Fibroblast of mammary gland (primary cell): ENCODE measurements around the gene ACTL7B.
"Not testable (repeated sequence)": the region's sequence is repeated elsewhere in the genome, so short reads cannot be mapped to it uniquely, and the experiment has no call there.

Experiments used
- DNase-seq: peaks from one replicate; pipeline ENCODE4 v3.0.0-alpha.2; 2010; ENCODE audit warnings: low read depth
- H3K4me3 ChIP-seq: 2 replicates; pipeline ENCODE4 v1.5.1; 2011; ENCODE audit warnings: low read depth, mild to moderate bottlenecking, low read length, moderate library complexity; ENCODE audit not compliant: control insufficient read depth
- CTCF ChIP-seq: conservative IDR thresholded peaks from 2 replicates; pipeline ENCODE4 v1.5.1; 2011; ENCODE audit warnings: low read depth, low read length, inconsistent platforms; ENCODE audit not compliant: control insufficient read depth, insufficient read depth

The ACTL7B gene

GRCh38 chr9:108855888-108856287 is at the start of gene ACTL7B:
ACTL7B (minus strand) TSS chr9:108855986; CDS start chr9:108855930, 56 bp downstream.
- DNase-seq = no peak
- TF ChIP-seq CTCF = no peak
- H3K4me3 ChIP-seq = no peak within 1 kb of the TSS

DNA sequence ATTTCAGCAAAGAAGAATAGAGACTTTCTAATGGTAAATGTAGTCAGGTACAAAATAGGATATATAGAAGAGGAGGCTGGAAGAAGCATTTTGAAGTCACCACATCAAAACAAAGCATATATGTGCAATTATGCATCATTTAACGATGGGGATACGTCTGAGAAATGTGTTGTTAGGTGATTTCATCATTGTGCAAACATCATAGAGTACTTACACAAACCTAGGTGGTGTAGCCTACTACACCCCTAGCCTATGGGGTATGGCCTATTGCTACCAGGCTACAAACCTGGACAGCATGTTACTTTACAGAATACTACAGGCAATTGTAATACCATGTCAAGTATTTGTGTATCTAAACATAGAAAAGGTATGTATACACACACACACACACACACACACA is 49.7 kb upstream of the ACTL7B start:
- H3K4me3 ChIP-seq = no peak overlapping the region
- no peak for DNase-seq
- no peak for TF ChIP-seq CTCF

GRCh38 chr9:108904161-108904560 is 48.4 kb upstream of the ACTL7B start:
- TF ChIP-seq CTCF = no peak
- DNase-seq = no peak
- H3K4me3 ChIP-seq = no peak overlapping the region

DNA sequence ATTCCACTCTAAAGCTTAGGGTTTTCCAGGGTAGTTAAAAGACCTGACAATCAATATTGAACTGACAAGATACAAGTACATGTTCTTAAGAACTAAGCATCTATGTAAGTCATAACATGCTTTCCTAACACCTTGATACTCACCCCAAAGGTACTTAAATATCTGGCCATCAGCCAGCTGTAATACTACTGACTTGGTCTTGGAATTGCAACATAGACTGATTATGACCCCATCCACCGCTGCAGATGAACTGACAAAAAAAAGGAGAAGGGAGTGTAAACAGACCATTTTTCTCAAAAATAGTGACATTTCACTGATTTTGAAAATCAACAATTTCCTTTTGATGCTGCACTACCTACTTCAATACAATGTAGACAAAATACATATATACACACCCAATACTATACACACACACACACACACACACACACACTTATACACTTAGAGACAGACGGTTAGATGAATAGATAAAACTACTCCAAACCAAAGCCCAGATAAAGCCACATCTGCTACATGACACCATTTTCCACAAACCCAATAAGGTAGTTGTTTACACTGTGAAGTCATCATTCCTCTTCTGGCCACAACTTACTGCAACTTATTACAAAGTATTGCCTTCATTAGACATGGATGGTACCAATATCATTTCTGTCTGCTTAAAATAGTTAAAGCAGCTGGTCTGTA is 47.8 kb upstream of the ACTL7B start:
- peak; percentile 8 for DNase-seq
- H3K4me3 ChIP-seq = no peak overlapping the region
- TF ChIP-seq CTCF = no peak

GRCh38 chr9:108900176-108900575 is 44.4 kb upstream of the ACTL7B start:
- TF ChIP-seq CTCF = no peak
- DNase-seq = no peak
- H3K4me3 ChIP-seq = no peak overlapping the region

GRCh38 chr9:108899023-108899695 is 43.4 kb upstream of the ACTL7B start:
- not testable (repeated sequence) for H3K4me3 ChIP-seq, DNase-seq

DNA sequence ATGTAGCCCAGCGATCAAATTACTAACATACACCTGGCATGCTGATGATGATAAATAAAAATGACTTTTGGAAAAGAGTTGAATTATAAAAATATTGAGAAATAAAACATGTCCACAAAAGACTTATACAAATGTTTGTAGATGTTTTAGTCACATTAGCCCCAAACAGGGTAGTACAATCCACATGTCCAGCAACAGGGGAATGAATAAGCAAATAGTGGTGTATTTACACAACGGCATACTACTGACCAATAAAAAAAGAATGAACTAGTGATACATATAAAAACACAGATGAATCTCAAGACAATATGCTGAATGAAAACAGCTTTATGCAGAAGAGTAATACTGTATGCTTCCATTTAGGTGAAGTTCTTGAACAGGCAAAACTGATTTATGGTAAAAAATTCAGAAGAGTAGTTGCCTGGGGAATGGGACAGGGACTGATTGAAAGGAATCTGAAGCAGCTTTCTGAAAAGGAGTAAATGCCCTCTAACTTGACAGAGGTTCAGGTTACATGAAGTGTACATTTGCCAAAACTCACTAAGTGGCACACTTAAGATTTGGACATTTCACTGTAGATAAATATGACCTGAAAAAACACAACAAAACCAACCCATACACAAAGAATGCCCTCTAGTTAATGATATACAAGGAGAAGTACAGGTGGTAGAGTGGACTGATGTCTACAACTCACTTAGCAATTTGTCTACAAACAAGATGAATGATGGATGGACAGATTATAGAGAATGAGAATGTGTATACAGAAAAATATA is 41.7 kb upstream of the ACTL7B start:
- no peak for DNase-seq
- H3K4me3 ChIP-seq = no peak overlapping the region
- no peak for TF ChIP-seq CTCF
